ACHN (cell line): ENCODE data around the gene CAMK1G.

Experiments used
- DNase-seq: peaks from one replicate; pipeline ENCODE4 v3.0.0-alpha.2; 2015
- in situ Hi-C: cut with HindIII; loops from 2 replicates; pipeline ENCODE4 v1.10.0; 2017; ENCODE audit warnings: low sequenced_read_pairs, low pct_ligation_motif_present, low pct_unique_long_range_greater_than_20kb

CAMK1G gene

DNA sequence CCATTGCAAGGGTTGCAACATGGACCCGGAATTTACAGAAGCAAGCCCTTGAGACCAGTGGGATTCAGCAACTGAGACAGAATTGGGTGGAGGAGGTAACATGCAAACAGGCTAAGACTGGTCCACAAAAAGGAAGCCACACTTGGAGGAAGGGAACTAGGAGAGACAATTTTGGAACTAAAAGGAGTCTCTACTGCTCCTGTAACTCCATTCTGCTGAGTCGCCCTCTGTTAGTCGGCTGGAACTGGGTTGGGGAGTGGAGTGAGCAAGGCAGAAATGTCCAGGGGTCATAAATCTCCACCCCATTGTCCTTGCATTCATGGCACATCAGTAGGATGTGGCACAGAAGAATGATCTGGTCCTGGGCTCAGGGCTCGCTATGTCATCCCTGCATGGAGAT is 63.6 kb downstream of the CAMK1G start:
- in situ Hi-C loops: no loop called here

DNA sequence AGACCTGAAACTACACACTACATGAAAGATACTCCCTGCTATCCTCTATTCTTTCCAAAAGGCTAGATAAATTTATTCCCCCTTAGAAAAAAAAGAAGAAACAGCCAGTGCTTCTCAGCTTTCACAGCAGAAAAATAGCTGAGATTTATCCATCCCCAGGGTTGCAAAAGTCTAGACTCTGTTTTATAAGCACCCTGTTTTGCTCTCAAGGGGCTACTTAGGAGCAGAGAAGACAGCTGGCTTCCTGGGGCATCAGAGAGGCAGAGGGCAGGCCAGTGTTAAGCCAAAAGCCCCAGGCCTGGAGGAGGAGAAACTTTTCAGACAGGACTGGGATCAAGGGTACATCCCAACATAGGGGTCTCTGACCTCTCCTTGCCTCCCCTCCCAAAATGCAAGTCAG is 64.8 kb downstream of the CAMK1G start:
- no peak for DNase-seq
- in situ Hi-C loops: no loop called here

More for the DNA sequence above, 63.6 kb downstream of the CAMK1G start:
- DNase-seq: no peak

DNA sequence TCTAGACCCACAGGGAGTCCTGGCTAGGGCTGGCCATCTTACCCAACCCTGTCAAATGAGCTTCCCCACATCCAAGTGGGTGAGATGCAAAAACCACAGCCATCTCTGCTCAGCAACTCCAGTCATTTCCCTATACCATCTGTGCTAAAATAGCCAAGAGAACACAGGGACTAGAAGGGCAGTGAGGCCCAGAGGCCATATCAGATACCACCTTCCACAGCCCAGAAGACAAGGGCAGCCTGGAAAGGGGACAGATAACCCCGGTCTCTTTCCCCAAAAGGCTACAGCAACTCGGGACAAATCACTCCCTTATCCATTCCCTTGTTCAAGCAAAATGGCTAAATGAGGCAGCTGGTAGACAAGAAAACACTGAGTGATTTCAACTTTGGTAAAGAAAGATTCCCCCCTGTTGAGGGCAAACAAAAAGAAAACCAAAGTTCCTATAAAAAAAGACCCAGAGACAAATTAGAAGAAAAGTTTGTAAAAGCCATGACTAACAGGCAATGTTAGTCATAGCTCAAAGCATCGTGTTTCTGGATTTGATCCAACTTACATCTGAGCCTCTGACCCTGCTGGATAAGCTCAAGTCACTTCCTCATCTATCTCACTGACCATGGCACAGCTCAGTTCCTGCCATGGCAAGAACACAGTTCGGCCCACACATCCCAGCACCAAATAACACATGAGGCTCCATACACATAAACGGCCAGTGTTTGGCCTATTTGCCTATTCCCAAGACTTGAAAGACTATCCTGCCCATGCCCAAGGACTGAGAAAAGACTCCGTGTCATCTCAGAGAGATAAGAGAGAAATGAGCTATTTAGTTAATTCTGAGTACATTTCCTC is 65.6 kb downstream of the CAMK1G start:
- DNase-seq: peak; percentile 87
- in situ Hi-C loops: no loop called here

DNA sequence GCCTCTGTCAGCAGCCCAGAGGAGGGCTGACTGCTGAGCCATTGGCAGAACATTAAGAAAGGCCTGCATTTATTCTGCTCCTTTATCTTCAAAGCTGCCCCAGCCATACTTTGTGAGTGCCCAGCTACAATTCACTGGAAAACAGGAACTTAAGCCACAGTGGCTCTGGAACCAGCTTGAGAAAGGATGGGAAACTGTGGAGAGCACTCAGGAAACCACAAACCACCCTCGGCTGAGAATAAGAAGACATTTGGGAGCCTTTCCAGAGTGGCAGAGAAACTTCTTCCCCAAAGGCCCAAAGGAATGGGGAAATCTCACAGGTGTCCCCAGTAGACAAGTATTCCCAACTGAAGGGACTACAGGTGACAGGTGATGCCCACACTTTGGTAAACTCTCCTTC is 66.9 kb downstream of the CAMK1G start:
- in situ Hi-C loops: no loop called here
- no peak for DNase-seq

DNA sequence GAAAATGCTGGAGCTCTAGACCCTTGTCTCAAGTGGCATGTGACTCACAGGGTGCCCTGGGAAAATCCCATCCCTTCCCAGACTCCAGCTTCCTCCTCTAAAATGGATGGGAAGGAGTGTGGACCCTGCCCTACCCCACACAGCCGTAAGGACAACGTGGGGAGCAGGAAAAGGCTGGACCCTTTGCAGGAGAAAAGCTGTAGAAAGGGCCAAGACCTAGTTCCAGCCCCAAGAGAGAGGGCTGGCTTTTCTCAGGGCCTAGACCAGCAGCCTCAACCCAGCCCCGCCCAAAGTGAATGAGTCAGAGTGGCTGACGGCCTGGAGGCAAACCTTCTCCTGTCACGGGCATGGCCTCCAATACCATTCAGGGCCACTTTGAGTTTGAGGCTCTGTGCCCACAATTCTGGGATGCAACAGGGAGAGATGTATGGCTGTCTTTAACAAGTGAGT is 67.6 kb downstream of the CAMK1G start:
- in situ Hi-C loops: no loop called here
- DNase-seq: peak; percentile 82

DNA sequence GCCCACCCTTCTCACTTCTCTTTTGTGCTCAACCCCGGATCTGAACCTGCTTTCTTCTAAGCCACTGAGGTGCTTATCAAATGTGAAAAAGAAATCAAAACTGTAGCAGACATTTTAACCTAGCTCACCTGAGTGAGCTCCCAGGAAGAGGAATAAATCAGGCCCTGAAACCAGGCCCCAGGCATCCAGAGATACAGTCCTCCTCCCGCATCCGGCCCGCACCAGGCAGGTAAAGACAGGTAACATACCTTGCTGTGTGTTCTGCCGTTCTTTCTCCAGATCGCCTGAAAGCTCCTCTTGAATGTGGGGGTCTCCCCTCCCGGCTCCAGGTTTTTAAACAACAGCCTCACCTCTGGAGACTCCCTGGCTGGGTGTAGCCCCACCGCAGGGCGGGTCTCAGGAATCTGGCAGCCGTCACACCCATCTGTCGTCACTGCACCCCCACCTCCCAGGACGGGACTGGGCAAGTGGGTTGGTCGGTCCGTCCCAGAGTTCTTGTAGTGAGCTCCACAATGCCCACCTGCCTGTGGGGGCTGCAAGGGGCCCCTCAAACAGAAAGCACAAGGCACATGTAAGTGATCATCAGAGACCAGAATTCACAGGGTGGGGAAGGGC is 68.7 kb downstream of the CAMK1G start, which contains the start of gene LAMB3:
TSS of gene LAMB3 (minus strand) at position 305 of the 615 bp plus-strand sequence. CDS start 1,481 bp downstream, outside the sequence.
- in situ Hi-C loops: no loop called here
- no peak for DNase-seq

DNA sequence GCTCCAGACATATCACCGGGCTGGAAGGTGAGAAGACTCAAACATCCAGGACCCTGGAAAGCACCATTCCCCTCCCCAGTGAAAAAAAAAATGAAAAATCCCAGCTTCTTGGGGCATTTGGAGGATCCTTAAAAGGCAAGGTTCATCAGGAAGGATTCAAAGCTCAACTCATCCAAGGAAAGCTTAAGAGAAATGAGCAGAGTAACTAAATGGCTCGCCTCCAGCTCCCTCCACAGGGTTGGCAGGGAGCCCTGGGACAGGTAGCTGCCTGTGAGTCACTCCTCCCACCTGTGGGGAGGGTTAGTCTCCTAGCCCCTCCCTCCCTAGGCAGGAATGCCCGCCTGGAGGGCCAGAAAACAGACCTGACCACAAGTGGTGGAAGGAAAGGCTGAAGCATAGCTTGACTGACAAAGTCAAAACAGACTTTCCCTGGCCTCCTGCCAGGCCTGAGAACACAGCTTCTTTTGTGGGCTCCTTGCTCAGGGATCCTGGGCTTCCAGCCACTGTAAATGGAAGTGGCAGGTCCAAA is 69.4 kb downstream of the CAMK1G start:
- in situ Hi-C loops: no loop called here
- peak; percentile 42 for DNase-seq

DNA sequence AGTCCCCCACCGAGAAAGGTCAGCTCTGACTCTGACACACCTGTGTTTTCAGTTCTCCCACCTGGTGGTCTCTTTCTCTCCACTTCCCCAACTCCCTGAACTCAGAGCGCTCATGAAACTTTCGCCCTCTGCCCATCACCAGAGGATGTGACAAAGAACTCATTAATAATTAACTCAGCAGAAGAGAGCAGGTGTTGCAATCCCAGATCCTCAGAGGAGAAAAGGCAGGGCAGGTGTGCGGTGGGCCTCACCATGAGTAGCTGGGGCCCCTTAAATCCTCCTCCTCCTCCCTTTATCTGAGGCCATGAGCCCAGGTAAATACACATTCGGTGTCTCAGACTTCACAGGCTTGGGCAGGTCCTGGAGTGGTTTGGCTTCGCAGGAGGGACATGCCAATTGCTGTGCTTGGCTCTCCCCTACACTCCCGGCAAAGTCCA is 70.4 kb downstream of the CAMK1G start:
- in situ Hi-C loops: no loop called here

DNA sequence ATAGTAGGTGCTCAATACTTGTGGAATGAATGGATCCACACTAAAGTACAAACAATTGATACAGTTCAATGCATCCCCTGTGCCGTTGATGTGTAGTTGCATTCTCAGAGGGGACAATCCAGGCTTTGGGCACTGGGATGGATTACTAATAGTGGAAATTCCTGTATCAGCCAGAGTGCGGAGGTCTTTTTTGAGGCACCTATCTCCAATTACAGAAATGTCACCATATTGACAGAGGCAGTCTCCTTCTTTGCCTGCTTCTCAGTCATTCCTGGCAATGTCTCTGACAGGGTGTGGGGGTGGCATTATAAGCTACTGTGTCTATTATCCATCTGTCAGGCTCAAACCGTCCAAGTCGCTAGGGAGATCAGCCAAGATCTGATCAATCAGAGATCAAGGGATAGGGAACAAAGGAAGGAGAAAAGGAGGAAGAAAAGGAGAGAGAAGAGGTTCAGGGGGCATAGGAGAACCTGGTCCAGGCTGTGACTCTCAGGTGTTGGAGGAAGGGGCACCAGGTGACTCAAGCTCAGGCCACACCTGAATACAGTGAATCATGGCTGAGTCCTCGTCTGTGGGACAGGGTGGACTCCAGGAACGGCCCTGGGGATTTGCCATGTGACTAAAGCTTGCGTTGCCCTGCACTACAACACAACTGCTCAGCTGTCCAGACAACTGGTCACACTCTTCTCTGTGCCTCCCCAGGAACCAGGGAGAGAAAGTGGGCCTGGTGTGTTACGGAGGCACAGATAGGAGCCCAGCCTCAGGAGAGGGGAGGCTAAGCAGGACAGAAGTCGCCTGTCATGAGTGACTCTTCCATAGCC is 72.1 kb downstream of the CAMK1G start:
- in situ Hi-C loops: no loop called here
- no peak for DNase-seq

More for the DNA sequence above, 70.4 kb downstream of the CAMK1G start:
- peak; percentile 20 for DNase-seq

DNA sequence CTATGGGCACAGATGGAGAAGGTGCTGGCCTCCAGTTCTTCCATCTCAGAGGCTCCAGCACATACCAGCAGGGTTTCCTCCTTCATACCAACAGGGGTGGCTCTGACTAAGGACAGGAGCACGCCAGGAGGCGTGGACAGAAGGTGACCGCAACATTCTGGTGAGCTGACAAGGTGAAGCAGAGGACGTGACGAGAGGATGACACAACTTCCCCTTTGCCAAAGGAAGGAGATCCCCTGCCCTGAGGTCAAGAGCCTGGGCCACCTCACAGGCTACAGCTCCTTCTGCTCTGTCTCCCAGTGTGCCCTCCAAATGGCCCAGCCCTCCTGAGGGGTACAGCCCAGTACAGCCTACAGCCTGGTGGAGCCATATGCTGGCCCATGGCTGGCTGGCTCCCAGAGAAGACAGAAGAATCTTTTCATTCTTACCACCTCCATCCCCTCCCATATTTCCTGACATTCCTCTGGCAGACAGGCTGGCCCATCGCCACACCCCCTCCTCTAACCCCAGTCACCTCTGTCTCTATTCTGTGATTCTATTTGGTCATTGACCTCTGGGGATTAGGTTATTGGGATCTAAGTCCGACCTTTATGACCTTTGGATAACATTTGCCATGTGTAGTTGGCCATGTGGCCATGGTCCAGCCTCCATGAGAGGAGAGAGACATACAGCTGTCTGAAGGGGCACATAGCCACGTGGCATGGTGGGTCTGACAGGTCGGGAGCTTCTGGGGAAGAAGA is 73.8 kb downstream of the CAMK1G start:
- DNase-seq: no peak

DNA sequence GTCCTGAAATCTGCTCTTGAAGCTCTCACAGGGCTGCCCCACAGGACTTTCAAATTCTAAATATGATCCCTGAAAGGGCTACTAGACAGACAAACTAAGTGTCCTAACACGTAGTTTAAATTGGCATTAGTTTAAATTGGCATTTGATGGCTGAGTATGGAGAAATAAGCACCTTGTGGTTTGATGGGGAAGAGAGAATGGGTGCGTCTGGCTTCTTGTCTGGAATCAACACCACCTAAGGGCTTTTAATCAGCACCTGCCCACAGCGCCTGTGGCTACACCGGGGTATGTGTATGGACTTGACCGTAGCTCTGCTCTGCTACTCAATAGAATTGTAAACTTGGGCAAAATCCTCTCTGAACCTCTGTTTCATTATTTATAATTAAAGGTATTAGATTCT is 74.4 kb downstream of the CAMK1G start:
- in situ Hi-C loops: no loop called here
- DNase-seq: no peak

More for the DNA sequence above, 73.8 kb downstream of the CAMK1G start:
- in situ Hi-C loops: no loop called here

DNA sequence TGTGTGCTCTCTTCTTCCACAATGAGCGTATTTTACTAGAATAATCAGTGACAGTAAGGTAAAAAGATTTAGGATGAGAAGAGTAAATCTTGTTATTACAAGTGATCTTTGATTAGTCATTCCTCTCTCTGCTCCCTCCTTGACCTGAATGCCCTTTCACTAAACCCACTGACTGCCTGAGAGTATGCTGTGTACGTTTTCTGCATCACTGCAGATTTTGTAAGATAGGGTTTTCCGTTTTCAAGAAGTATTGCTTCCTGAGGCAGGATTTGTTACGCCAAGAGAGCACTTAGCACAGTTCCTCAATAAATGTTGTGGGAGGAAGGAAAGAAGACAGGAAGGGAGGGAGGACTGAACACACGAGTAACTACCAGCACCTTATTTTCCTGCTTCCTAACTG is 76.4 kb downstream of the CAMK1G start:
- in situ Hi-C loops: no loop called here
- no peak for DNase-seq

DNA sequence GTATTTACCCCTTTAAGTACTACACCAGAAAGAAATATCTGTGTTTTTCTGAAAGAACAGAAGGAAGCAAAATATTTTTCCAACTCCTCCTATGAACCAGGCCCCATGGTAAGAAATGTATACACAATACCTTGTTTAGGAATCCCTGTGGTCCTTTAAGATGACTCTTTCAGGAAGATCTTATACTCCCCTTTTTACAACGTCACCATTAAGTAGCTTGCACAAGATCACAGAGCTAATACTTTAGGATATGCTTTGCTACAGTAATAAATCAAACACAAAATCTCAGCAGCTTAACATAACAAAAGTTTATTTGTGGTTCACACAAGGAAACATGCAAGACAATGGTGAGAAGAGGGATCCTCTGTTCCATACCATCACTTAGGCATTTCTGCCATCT is 77.6 kb downstream of the CAMK1G start:
- in situ Hi-C loops: no loop called here
- no peak for DNase-seq

DNA sequence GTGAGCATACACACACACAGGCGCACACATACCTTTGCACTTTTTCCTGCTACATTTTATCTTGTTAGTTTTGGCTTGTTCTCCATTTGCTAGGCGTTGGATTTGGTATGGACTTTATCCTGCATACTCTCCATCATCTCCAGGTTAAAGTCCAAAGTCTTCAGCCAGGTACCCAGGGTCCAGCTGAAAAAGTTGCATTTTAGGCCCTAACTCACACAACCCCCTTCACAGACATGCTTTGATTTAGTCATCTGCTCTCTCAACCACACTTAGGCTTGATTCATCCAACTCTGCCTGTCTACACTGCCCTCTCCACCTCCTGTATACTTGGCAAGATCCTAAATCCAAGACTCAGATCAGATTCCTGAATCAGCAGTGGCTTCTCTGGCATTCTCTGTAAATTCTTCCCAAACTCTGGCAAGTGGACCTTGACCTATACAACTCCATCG is 79.4 kb downstream of the CAMK1G start:
- DNase-seq: no peak
- in situ Hi-C loops: no loop called here
